K562 (cell line): ENCODE results near the gene RAB5B. TPM values are rescaled to one million over a fixed set of nuclear protein-coding genes. Genes with fewer than 3 reads are reported as not detected.

ENCODE experiments used
- ILF3 ChIP-seq: fragments of 450-650 bp; IDR thresholded peaks from 2 replicates; pipeline ENCODE4 v1.6.1; 2018; ENCODE audit warnings: antibody characterized with exemption, mild to moderate bottlenecking, moderate library complexity, borderline replicate concordance
- MCM3 ChIP-seq: fragments of 450-650 bp; IDR thresholded peaks from 2 replicates; pipeline ENCODE4 v1.6.1; 2016
- MNT ChIP-seq, 2 experiments: fragments of 450-650 bp; conservative IDR thresholded peaks; 2 replicates each; pipeline ENCODE4 v1.6.1; 2017; ENCODE audit warnings: mild to moderate bottlenecking in 2 of 2, moderate library complexity in 2 of 2
- NR2C1 ChIP-seq, 2 experiments: fragments of 450-650 bp; IDR thresholded peaks; 2 replicates each; pipeline ENCODE4 v1.6.1; 2017; ENCODE audit warnings: mild to moderate bottlenecking in 2 of 2, antibody characterized with exemption in 1 of 2, inconsistent platforms in 1 of 2, missing compliant biosample characterization in 1 of 2, missing genetic modification characterization in 1 of 2
- RUNX1 ChIP-seq: sonication (generic); IDR thresholded peaks from 2 replicates; pipeline ENCODE4 v1.6.1; 2016; ENCODE audit warnings: antibody characterized with exemption, low read depth
- TAL1 ChIP-seq: fragments of 450-650 bp; IDR thresholded peaks from 2 replicates; pipeline ENCODE4 v1.6.1; 2016; ENCODE audit warnings: mild to moderate bottlenecking
- USF2 ChIP-seq: sonication (generic); formaldehyde crosslinking; IDR thresholded peaks from 2 replicates; pipeline ENCODE4 v1.5.0; 2020; ENCODE audit warnings: missing genetic modification reagents
- ZNF197 ChIP-seq: fragments of 200-800 bp; sonication (Bioruptor generic); IDR thresholded peaks from 2 replicates; pipeline ENCODE4 v1.6.1; 2016; ENCODE audit warnings: low read depth, missing genetic modification characterization, missing compliant biosample characterization
- ZNF318 ChIP-seq, 2 experiments: fragments of 450-650 bp; IDR thresholded peaks; 2 replicates each; pipeline ENCODE4 v1.6.1; 2016; ENCODE audit warnings: mild to moderate bottlenecking in 2 of 2, borderline replicate concordance in 1 of 2, low read depth in 1 of 2, moderate library complexity in 1 of 2
- polyA plus RNA-seq, 8 experiments: library from polyadenylated mRNA; depleted of rRNA in 4 of 8; stranded (reverse) in 5 of 8; unstranded in 3 of 8; fragments of >200 nt; fragmentation: Nextera tagmentation in 2 of 8; fragmentation: Illumina TruSeq in 1 of 8; extraction: Ambion mirVana in 2 of 8; extraction: Trizol in 1 of 8; gene quantifications; 2 replicates each; pipeline versions ENCODE4 v1.2.1 to v1.2.3, GENCODE V29; 2011 to 2014; ENCODE audit warnings: inconsistent platforms in 1 of 8, missing spikeins in 1 of 8
- total RNA-seq, 7 experiments: library from RNA; depleted of rRNA in 6 of 7; stranded (reverse); fragments of >200 nt in 6 of 7; fragmentation: Illumina TruSeq in 2 of 7; extraction: Trizol in 2 of 7; gene quantifications; 2 replicates each; pipeline versions ENCODE4 v1.2.1 to v1.2.3, GENCODE V29; 2011 to 2021; ENCODE audit warnings: low replicate concordance in 1 of 7
- TF ChIP-seq, protein P1 (sequence below): sonication (generic); formaldehyde crosslinking; IDR thresholded peaks from 2 replicates; pipeline ENCODE4 v1.8.1; 2023; ENCODE audit warnings: mild to moderate bottlenecking, missing genetic modification reagents

RAB5B gene
- total and polyA plus RNA-seq, 9 of the 15 experiments (the other 6 are each of a cell fraction or from before 2014, with no cell fraction given): 6.8 to 73.8 (median 25.2) TPM

DNA sequence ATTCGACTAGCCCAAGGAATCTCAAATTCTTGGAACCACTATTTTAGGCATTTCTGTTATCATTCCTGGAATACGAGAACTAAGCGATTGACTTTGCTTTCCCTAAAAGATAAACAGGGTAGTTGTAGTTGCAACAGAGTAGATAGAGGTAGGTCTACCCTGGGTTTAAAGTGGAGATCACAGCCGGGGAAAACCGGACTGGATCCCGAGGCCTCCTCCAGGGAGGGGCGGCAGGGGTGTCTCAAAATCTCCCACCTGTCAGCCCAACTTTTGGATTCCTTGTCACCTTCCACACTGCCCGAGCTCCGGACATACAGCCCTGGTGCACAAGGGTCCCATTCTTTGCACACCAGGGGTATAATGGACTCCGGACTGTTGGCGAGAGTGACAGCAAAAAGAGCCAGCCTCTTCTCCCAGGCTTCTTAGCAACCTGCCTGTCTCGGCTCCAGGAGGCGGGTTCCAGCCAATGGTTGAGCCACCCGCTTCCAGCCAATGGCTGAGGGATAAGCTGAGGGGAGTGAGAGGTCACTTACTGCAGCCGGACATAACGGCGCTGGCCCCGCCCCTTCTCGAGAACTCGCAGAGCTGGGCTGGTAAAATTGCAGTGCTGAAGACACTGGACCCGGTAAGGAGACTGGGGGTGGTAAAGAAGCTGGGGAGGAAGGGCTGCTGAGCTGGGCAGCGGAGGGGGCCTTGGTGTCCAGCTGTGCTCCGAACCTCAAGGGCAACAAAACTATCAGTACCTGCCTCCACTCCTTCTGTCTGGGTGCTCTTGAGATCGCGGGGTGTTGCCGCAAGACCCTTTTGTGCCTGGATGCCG, 23.0 kb downstream of the RAB5B start, which contains the start of gene SUOX (continued):
- TF ChIP-seq NR2C1 (IDR thresholded peaks at IDR 0.05) (peak; percentile 76), NR2C1 (tag; IDR thresholded peaks at IDR 0.05) (peak; percentile 57; the same call in 1 of the 2 replicates), TAL1 (no peak), RUNX1 (no peak), ZNF318 (IDR thresholded peaks at IDR 0.05; ENCODE audit: borderline replicate concordance in 1 of 2, low read depth in 1 of 2) (0 out of 4 replicates have a peak, but pooled peaks of 1 of the 2 experiments have one; percentile 16), ILF3 (no peak; the same call in 1 of the 2 replicates), MCM3 (no peak), MNT (conservative IDR thresholded peaks at IDR 0.05) (no peak; a peak in 1 of 4 replicates), ZNF197 (CRISPR knock-in tag) (no peak), USF2 (CRISPR knock-in tag) (no peak)
- TF ChIP-seq, protein P1, sequence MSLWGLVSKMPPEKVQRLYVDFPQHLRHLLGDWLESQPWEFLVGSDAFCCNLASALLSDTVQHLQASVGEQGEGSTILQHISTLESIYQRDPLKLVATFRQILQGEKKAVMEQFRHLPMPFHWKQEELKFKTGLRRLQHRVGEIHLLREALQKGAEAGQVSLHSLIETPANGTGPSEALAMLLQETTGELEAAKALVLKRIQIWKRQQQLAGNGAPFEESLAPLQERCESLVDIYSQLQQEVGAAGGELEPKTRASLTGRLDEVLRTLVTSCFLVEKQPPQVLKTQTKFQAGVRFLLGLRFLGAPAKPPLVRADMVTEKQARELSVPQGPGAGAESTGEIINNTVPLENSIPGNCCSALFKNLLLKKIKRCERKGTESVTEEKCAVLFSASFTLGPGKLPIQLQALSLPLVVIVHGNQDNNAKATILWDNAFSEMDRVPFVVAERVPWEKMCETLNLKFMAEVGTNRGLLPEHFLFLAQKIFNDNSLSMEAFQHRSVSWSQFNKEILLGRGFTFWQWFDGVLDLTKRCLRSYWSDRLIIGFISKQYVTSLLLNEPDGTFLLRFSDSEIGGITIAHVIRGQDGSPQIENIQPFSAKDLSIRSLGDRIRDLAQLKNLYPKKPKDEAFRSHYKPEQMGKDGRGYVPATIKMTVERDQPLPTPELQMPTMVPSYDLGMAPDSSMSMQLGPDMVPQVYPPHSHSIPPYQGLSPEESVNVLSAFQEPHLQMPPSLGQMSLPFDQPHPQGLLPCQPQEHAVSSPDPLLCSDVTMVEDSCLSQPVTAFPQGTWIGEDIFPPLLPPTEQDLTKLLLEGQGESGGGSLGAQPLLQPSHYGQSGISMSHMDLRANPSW: no peak
